ENCODE results near the gene TMEM175. TPM values are rescaled to one million over a fixed set of nuclear protein-coding genes. Genes with fewer than 3 reads are reported as not detected.

Gene TMEM175
- total and polyA plus RNA-seq, 4 donors = 23.7 to 43.7 (median 27.4) TPM

GRCh38 chr4:1000686-1001260 is 68.5 kb downstream of the TMEM175 start:
- H3K4me3 ChIP-seq = no peak overlapping the region
- H3K36me3 ChIP-seq (ENCODE audit: control insufficient read depth in 4 of 4, insufficient read depth in 4 of 4, low read length in 4 of 4) = no peaks in the 10 kb centered on the region
- no peak for DNase-seq
- no peak for ATAC-seq (ENCODE audit: insufficient read depth, low FRiP score)
- 86 to 95% methylated on average over 15 of the region's 15 CpGs for WGBS, 2 donors
- peaks cover 0 to 13% (median 0%) of the 10 kb centered on the region in 4 donors for H3K9me3 ChIP-seq (ENCODE audit: control insufficient read depth in 4 of 4, insufficient read depth in 3 of 4, low read length in 3 of 4)
- peaks cover 14 to 65% (median 33%) of the 10 kb centered on the region in 3 donors for H3K27me3 ChIP-seq (ENCODE audit: control insufficient read depth in 3 of 3, insufficient read depth in 3 of 3, low read length in 2 of 3)
- H3K9ac ChIP-seq (ENCODE audit: insufficient read depth in 1 of 2, low read length in 2 of 2) = no peak overlapping the region
- TF ChIP-seq CTCF (IDR thresholded peaks at IDR 0.05; ENCODE audit: control extremely low read depth, extremely low read depth) = no peak
- H3K4me1 ChIP-seq (ENCODE audit: control insufficient read depth in 5 of 5, insufficient read depth in 5 of 5, low read length in 5 of 5) = peaks cover 0 to 20% (median 3%) of the 10 kb centered on the region in 5 donors
- no peak overlapping the region for H3K27ac ChIP-seq (ENCODE audit: low read depth in 1 of 2, low read length in 1 of 2)

GRCh38 chr4:1001561-1002130 is 69.4 kb downstream of the TMEM175 start:
- Histone ChIP-seq H3K27ac (ENCODE audit: low read depth in 1 of 2, low read length in 1 of 2) (no peak overlapping the region), H3K27me3 (ENCODE audit: control insufficient read depth in 3 of 3, insufficient read depth in 3 of 3, low read length in 2 of 3) (peaks cover 14 to 62% (median 28%) of the 10 kb centered on the region in 3 donors)

GRCh38 chr4:1002131-1002630 is 69.9 kb downstream of the TMEM175 start:
- Histone ChIP-seq H3K9me3 (ENCODE audit: control insufficient read depth in 4 of 4, insufficient read depth in 3 of 4, low read length in 3 of 4) (peaks cover 0 to 13% (median 0%) of the 10 kb centered on the region in 4 donors), H3K27ac (ENCODE audit: low read depth in 1 of 2, low read length in 1 of 2) (no peak overlapping the region), H3K4me1 (ENCODE audit: control insufficient read depth in 5 of 5, insufficient read depth in 5 of 5, low read length in 5 of 5) (peaks cover 0 to 20% (median 3%) of the 10 kb centered on the region in 5 donors), H3K27me3 (ENCODE audit: control insufficient read depth in 3 of 3, insufficient read depth in 3 of 3, low read length in 2 of 3) (peaks cover 14 to 64% (median 32%) of the 10 kb centered on the region in 3 donors), H3K36me3 (ENCODE audit: control insufficient read depth in 4 of 4, insufficient read depth in 4 of 4, low read length in 4 of 4) (no peaks in the 10 kb centered on the region), H3K9ac (ENCODE audit: insufficient read depth in 1 of 2, low read length in 2 of 2) (no peak overlapping the region), H3K4me3 (peak overlapping the region; percentile 7)
- 1 to 3% methylated on average over 40 to 54 of the region's 54 CpGs for WGBS, 2 donors
- no peak for ATAC-seq (ENCODE audit: insufficient read depth, low FRiP score)
- peak in 2 of 3 donors; percentile 59 to 72 for DNase-seq
- TF ChIP-seq CTCF (IDR thresholded peaks at IDR 0.05; ENCODE audit: control extremely low read depth, extremely low read depth) = no peak

More at GRCh38 chr4:1001561-1002130, 69.4 kb downstream of the TMEM175 start:
- Histone ChIP-seq H3K4me3 (peak overlapping the region; percentile 7), H3K36me3 (ENCODE audit: control insufficient read depth in 4 of 4, insufficient read depth in 4 of 4, low read length in 4 of 4) (no peaks in the 10 kb centered on the region), H3K4me1 (ENCODE audit: control insufficient read depth in 5 of 5, insufficient read depth in 5 of 5, low read length in 5 of 5) (peaks cover 0 to 20% (median 3%) of the 10 kb centered on the region in 5 donors), H3K9me3 (ENCODE audit: control insufficient read depth in 4 of 4, insufficient read depth in 3 of 4, low read length in 3 of 4) (peaks cover 0 to 13% (median 0%) of the 10 kb centered on the region in 4 donors), H3K9ac (ENCODE audit: insufficient read depth in 1 of 2, low read length in 2 of 2) (no peak overlapping the region)
- ATAC-seq (ENCODE audit: insufficient read depth, low FRiP score) = no peak
- TF ChIP-seq CTCF (IDR thresholded peaks at IDR 0.05; ENCODE audit: control extremely low read depth, extremely low read depth) = no peak
- 18 to 25% methylated on average over 48 of the region's 48 CpGs for WGBS, 2 donors
- no peak for DNase-seq
